ENCODE data around the gene KCTD15. TPM values are rescaled to one million over a fixed set of nuclear protein-coding genes. Genes with fewer than 3 reads are reported as not detected.

The KCTD15 gene
- total and polyA plus RNA-seq, 2 donors (not counting 3 experiments of a cell fraction or from before 2014, with no cell fraction given), result 49.5 to 51.8 TPM

- ChIA-PET POLR2A (no interaction called here), CTCF (interaction anchor here (1.3 kb wide), 1 partner anchor 212 kb away, joined by 3 read pairs; no protein-coding TSS in a partner anchor)
- FAIRE-seq (no peak), DNase-seq (ENCODE audit: low read depth, low spot score) (no peak)
- no peak overlapping the region for H3K4me2 ChIP-seq (ENCODE audit: insufficient read depth, low read length)
- no peaks in the 10 kb centered on the region for H4K20me1 ChIP-seq (replicated peaks; ENCODE audit: control insufficient read depth, extremely low read depth, insufficient read depth, low read length)
- no TSS peak for BruUV-seq (replicated peaks)
- no peak overlapping the region for H3K4me3 ChIP-seq (replicated peaks in 1 of 3; ENCODE audit: insufficient read depth in 1 of 3, low read depth in 1 of 3, low read length in 3 of 3)
- H3K4me1 ChIP-seq (ENCODE audit: control insufficient read depth, extremely low read depth, insufficient read depth, low read length), result no peaks in the 10 kb centered on the region
- no peaks in the 10 kb centered on the region for H3K9me3 ChIP-seq (replicated peaks; ENCODE audit: control insufficient read depth, insufficient read depth, low read length)
- H3K27me3 ChIP-seq (ENCODE audit: control insufficient read depth in 2 of 2, insufficient read depth in 2 of 2, low read length in 2 of 2), result no peaks in the 10 kb centered on the region
- TF ChIP-seq, protein P1, sequence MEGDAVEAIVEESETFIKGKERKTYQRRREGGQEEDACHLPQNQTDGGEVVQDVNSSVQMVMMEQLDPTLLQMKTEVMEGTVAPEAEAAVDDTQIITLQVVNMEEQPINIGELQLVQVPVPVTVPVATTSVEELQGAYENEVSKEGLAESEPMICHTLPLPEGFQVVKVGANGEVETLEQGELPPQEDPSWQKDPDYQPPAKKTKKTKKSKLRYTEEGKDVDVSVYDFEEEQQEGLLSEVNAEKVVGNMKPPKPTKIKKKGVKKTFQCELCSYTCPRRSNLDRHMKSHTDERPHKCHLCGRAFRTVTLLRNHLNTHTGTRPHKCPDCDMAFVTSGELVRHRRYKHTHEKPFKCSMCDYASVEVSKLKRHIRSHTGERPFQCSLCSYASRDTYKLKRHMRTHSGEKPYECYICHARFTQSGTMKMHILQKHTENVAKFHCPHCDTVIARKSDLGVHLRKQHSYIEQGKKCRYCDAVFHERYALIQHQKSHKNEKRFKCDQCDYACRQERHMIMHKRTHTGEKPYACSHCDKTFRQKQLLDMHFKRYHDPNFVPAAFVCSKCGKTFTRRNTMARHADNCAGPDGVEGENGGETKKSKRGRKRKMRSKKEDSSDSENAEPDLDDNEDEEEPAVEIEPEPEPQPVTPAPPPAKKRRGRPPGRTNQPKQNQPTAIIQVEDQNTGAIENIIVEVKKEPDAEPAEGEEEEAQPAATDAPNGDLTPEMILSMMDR (IDR thresholded peaks at IDR 0.05; ENCODE audit: extremely low read depth in 1 of 2, insufficient read depth in 1 of 2, low read depth in 1 of 2, low read length in 2 of 2), result no peak
- TF ChIP-seq GATA2 (IDR thresholded peaks at IDR 0.05; ENCODE audit: insufficient read depth, insufficient read length, low read depth, low read length) (no peak), JUN (IDR thresholded peaks at IDR 0.05; ENCODE audit: borderline replicate concordance, insufficient read depth, insufficient read length, low read depth) (no peak), FOS (IDR thresholded peaks at IDR 0.05; ENCODE audit: borderline replicate concordance, insufficient read depth, low read length) (no peak), POLR2AphosphoS5 (IDR thresholded peaks at IDR 0.05; ENCODE audit: insufficient read depth, low read depth, low read length) (no peak), POLR2A (IDR thresholded peaks at IDR 0.05; ENCODE audit: low read depth, low read length) (no peak), EZH2 (IDR thresholded peaks at IDR 0.05; ENCODE audit: borderline replicate concordance, low read depth, low read length, severe bottlenecking) (no peak), MYC (IDR thresholded peaks at IDR 0.05; ENCODE audit: low read depth, low read length) (no peak)
- TF ChIP-seq, protein P2, sequence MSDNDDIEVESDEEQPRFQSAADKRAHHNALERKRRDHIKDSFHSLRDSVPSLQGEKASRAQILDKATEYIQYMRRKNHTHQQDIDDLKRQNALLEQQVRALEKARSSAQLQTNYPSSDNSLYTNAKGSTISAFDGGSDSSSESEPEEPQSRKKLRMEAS (IDR thresholded peaks at IDR 0.05; ENCODE audit: insufficient read depth, insufficient read length), result no peak
- H3K27ac ChIP-seq (ENCODE audit: insufficient read depth, low read depth, low read length), result no peak overlapping the region
- H2AFZ ChIP-seq (ENCODE audit: low read depth, low read length), result no peak overlapping the region
- H3K9me1 ChIP-seq (replicated peaks; ENCODE audit: control insufficient read depth, extremely low read depth, insufficient read depth, low read length), result no peaks in the 10 kb centered on the region
- no peaks in the 10 kb centered on the region for H3K36me3 ChIP-seq (ENCODE audit: control insufficient read depth in 2 of 2, extremely low read depth in 1 of 2, insufficient read depth in 2 of 2, low read length in 2 of 2)
- dilution Hi-C loops (cut with MboI; ENCODE audit: extremely low pct_ligation_motif_present, low sequenced_read_pairs) (no loop called here), intact Hi-C loops (cut with micrococcal nuclease) (no loop called here)
- no peak overlapping the region for H3K9ac ChIP-seq (replicated peaks; ENCODE audit: extremely low read depth, insufficient read depth, low read length)
- H3K79me2 ChIP-seq (ENCODE audit: control insufficient read depth, insufficient read depth, low read length), result no peaks in the 10 kb centered on the region
Observed at GRCh38 chr19:33830264-33830663, 33.6 kb downstream of the KCTD15 start.
